Testis (tissue), 2 donors: Measurements from ENCODE around the gene RASL11A.

Source experiments
- CTCF ChIP-seq, 3 experiments: fragments of 450-650 bp in 2 of 3; fragments of 200-600 bp in 1 of 3; sonication (generic) in 1 of 3; IDR thresholded peaks; one replicate each; pipeline ENCODE4 v1.5.1; 2016 to 2019; ENCODE audit warnings: antibody characterized with exemption in 3 of 3, mild to moderate bottlenecking in 2 of 3, moderate library complexity in 1 of 3
- POLR2A ChIP-seq: fragments of 450-650 bp; IDR thresholded peaks from one replicate; pipeline ENCODE4 v1.6.1; 2017; ENCODE audit warnings: antibody characterized with exemption, mild to moderate bottlenecking, moderate library complexity

- TF ChIP-seq CTCF (IDR thresholded peaks at IDR 0.05), result no peak
- no peak for TF ChIP-seq POLR2A
Measured at GRCh38 chr13:27298849-27299248, 28.2 kb downstream of the RASL11A start.
